ENCODE results near the gene FOXG1. TPM values are rescaled to one million over a fixed set of nuclear protein-coding genes. Genes with fewer than 3 reads are reported as not detected.

FOXG1 gene
- total RNA-seq, 1 donor from 2014 or later: not detected

GRCh38 chr14:28776482-28777266, 10.1 kb downstream of the FOXG1 start:
- Histone ChIP-seq H3K27me3 (no peaks in the 10 kb centered on the region), H3K9me3 (no peaks in the 10 kb centered on the region), H3K27ac (no peak overlapping the region), H3K4me1 (no peaks in the 10 kb centered on the region), H3K36me3 (no peaks in the 10 kb centered on the region), H3K4me3 (no peak overlapping the region)
- no peak for DNase-seq (ENCODE audit: extremely low spot score in 2 of 2)
- TF ChIP-seq CTCF (IDR thresholded peaks at IDR 0.05) (no peak), POLR2A (IDR thresholded peaks at IDR 0.05) (no peak), POLR2AphosphoS5 (IDR thresholded peaks at IDR 0.05; ENCODE audit: insufficient read depth in 1 of 2, low read depth in 1 of 2) (no peak)
- intact Hi-C loops (cut with DNase I): no loop called here

GRCh38 chr14:28777471-28778137, 11.0 kb downstream of the FOXG1 start:
- no peaks in the 10 kb centered on the region for H3K9me3 ChIP-seq
- TF ChIP-seq POLR2AphosphoS5 (IDR thresholded peaks at IDR 0.05; ENCODE audit: insufficient read depth in 1 of 2, low read depth in 1 of 2): no peak
- TF ChIP-seq CTCF (IDR thresholded peaks at IDR 0.05): no peak
- TF ChIP-seq POLR2A (IDR thresholded peaks at IDR 0.05): no peak
- no peaks in the 10 kb centered on the region for H3K4me1 ChIP-seq
- no peak overlapping the region for H3K4me3 ChIP-seq
- no peaks in the 10 kb centered on the region for H3K27me3 ChIP-seq
- intact Hi-C loops (cut with DNase I): no loop called here
- DNase-seq (ENCODE audit: extremely low spot score in 2 of 2): no peak
- H3K27ac ChIP-seq: no peak overlapping the region
- H3K36me3 ChIP-seq: no peaks in the 10 kb centered on the region

- H3K27me3 ChIP-seq: no peaks in the 10 kb centered on the region
- no peak overlapping the region for H3K4me3 ChIP-seq
- no peak for DNase-seq (ENCODE audit: extremely low spot score in 2 of 2)
- no peaks in the 10 kb centered on the region for H3K9me3 ChIP-seq
- H3K36me3 ChIP-seq: no peaks in the 10 kb centered on the region
- intact Hi-C loops (cut with DNase I): no loop called here
- H3K4me1 ChIP-seq: no peaks in the 10 kb centered on the region
- TF ChIP-seq POLR2AphosphoS5 (IDR thresholded peaks at IDR 0.05; ENCODE audit: insufficient read depth in 1 of 2, low read depth in 1 of 2): no peak
- TF ChIP-seq CTCF (IDR thresholded peaks at IDR 0.05): no peak
- TF ChIP-seq POLR2A (IDR thresholded peaks at IDR 0.05): no peak
- H3K27ac ChIP-seq: no peak overlapping the region
Observed at GRCh38 chr14:28778138-28779117, 11.8 kb downstream of the FOXG1 start.

GRCh38 chr14:28779456-28779855, 12.9 kb downstream of the FOXG1 start:
- intact Hi-C loops (cut with DNase I): no loop called here
- DNase-seq (ENCODE audit: extremely low spot score in 2 of 2): no peak
- Histone ChIP-seq H3K4me3 (no peak overlapping the region), H3K4me1 (no peaks in the 10 kb centered on the region), H3K27ac (no peak overlapping the region), H3K27me3 (no peaks in the 10 kb centered on the region), H3K36me3 (no peaks in the 10 kb centered on the region), H3K9me3 (no peaks in the 10 kb centered on the region)
- TF ChIP-seq CTCF (IDR thresholded peaks at IDR 0.05): no peak
- TF ChIP-seq POLR2AphosphoS5 (IDR thresholded peaks at IDR 0.05; ENCODE audit: insufficient read depth in 1 of 2, low read depth in 1 of 2): no peak
- no peak for TF ChIP-seq POLR2A (IDR thresholded peaks at IDR 0.05)

All from vagina (tissue), 2 donors.